ENCODE measurements around the gene PRPSAP2. TPM values are rescaled to one million over a fixed set of nuclear protein-coding genes. Genes with fewer than 3 reads are reported as not detected.
"Not testable (repeated sequence)": the region's sequence is repeated elsewhere in the genome, so short reads cannot be mapped to it uniquely, and the experiment has no call there.

PRPSAP2 gene
- total and polyA plus RNA-seq, 2 donors = 19.2 to 47.2 TPM

DNA sequence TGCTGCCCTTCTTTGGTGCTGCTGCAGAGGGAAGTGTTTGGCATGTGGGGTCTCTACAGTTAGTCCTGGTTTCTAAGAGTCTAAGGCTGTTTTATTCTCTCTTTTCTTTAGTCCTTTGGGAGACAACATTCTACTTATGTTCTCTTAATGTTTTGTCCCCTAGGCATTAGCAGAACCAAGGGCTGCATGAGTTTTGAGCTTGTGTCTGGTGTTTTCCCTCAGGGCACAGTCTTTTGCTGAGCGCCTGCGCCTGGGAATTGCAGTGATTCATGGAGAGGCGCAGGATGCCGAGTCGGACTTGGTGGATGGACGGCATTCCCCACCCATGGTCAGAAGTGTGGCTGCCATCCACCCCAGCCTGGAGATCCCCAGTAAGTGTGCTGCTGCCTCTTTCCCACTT, 53.0 kb downstream of the PRPSAP2 start:
- WGBS = 92% methylated on average over 6 of the region's 6 CpGs
- no peak overlapping the region for H3K4me3 ChIP-seq (ENCODE audit: low read depth, low read length)
- no peaks in the 10 kb centered on the region for H3K4me1 ChIP-seq (ENCODE audit: insufficient read depth)
- H3K36me3 ChIP-seq (ENCODE audit: insufficient read depth) = no peaks in the 10 kb centered on the region
- DNase-seq (ENCODE audit: extremely low spot score) = no peak
- no peak overlapping the region for H3K27ac ChIP-seq (ENCODE audit: low read depth)

DNA sequence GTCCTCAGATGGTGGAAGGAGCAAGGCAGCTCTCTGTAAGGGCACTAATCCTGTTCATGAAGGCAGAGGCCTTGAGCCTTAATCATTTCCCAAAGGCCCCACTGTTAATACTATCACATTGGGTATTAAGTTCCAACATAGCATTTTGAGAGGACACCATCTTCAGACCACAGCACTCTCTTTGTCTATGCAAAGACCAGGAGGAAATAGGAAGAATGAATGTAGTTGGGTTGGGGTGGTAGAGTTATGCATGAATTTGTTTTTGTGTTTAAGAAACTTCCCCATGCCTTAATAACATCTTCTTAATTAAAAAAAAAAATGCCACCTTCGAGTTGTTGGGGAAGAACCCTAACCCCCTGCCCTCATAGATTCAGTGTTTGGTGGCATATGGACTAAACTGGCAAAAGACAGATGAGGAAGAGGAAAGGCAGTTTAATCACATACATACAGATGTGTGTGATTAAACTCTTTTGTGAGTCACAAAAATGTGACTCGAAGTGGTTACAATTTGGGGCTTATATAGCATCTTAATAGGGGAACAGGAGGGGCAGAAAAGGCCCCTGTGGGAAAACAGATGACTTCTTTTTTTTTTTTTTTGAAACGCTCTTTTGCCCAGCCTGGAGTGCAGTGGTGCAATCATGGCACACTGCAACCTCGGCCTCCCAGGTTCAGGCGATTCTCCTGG, 59.0 kb downstream of the PRPSAP2 start:
- no peaks in the 10 kb centered on the region for H3K36me3 ChIP-seq (ENCODE audit: insufficient read depth)

DNA sequence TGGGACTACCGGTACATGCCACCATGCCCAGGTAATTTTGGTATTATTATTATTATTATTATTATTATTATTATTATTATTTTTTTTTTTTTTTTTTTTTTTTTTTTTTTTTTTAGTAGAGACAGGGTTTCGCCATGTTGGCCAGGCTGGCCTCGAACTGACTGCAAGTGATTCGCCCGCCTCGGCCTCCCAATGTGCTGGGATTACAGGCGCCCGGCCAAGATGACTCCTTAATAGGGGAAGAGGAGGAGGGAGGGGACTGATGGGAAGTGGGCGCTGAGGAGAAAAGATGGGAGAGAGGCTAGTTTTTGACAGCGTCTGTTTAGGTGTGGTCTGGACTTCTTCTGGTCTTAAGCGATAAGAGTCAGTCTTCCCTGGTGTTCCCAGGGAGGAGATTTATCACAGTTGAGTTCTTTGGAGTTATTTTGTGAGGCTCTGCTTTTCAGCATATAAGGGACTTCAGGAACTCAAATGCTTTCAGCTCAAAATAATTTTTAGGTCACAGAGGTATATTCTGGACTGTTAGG, 59.6 kb downstream of the PRPSAP2 start:
- peaks cover 1% of the 10 kb centered on the region for H3K4me1 ChIP-seq (ENCODE audit: insufficient read depth)
- no peak overlapping the region for H3K27ac ChIP-seq (ENCODE audit: low read depth)
- no peaks in the 10 kb centered on the region for H3K36me3 ChIP-seq (ENCODE audit: insufficient read depth)
- WGBS = 84% methylated on average over 11 of the region's 11 CpGs
- no peak for DNase-seq (ENCODE audit: extremely low spot score)
- H3K4me3 ChIP-seq (ENCODE audit: low read depth, low read length) = no peak overlapping the region

More for the DNA sequence above, 59.0 kb downstream of the PRPSAP2 start:
- H3K4me1 ChIP-seq (ENCODE audit: insufficient read depth) = peaks cover 1% of the 10 kb centered on the region
- H3K4me3 ChIP-seq (ENCODE audit: low read depth, low read length) = no peak overlapping the region
- 73% methylated on average over 5 of the region's 5 CpGs for WGBS
- DNase-seq (ENCODE audit: extremely low spot score) = no peak
- no peak overlapping the region for H3K27ac ChIP-seq (ENCODE audit: low read depth)

DNA sequence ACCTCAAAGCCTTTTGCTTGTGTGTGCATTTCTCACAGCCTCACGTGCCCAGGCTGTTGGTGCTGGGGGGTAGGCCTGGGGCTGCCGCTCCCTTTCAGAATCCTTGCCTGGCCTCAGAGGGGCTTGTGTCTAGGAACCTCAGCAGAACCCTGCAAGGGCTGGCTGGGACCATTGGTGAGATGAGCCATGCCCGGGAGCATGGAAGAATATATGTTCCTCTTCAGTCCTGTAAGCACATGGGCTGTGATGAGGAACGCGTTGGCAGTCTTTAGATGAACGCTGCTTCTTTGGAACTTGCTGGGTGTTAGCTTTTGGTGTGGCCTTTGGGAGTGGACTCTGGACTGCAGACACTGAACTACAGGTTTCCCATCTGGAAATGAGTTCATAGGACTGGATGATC, 62.0 kb downstream of the PRPSAP2 start:
- DNase-seq (ENCODE audit: extremely low spot score) = no peak
- H3K4me3 ChIP-seq (ENCODE audit: low read depth, low read length) = no peak overlapping the region
- WGBS = 70% methylated on average over 6 of the region's 6 CpGs
- no peaks in the 10 kb centered on the region for H3K36me3 ChIP-seq (ENCODE audit: insufficient read depth)
- no peak overlapping the region for H3K27ac ChIP-seq (ENCODE audit: low read depth)
- peaks cover 1% of the 10 kb centered on the region for H3K4me1 ChIP-seq (ENCODE audit: insufficient read depth)

DNA sequence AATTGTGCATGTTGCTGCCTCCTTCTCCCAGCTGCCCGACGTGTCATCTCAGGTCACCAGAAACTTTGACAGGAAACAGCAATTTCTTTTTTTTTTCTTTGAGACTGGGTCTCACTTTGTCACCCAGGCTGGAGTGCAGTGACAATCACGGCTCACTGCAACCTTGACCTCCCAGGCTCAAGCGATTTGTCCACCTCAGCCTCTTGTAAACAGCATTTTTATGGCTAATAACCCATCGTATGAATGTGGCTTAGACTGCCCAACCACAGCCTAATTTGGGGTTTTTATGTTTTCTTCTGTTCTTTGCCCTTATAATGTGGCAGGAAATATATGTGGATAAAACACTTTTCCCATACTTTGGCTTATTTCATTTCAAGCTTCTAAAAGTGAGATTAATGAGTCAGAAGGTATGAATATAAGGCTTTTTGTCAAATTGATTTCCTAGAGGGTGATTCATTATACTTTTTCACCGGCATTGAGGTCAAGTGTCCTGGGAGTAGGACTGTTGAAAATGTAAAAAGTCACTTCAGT, 63.0 kb downstream of the PRPSAP2 start:
- no peak for DNase-seq (ENCODE audit: extremely low spot score)
- H3K36me3 ChIP-seq (ENCODE audit: insufficient read depth) = no peaks in the 10 kb centered on the region
- no peak overlapping the region for H3K27ac ChIP-seq (ENCODE audit: low read depth)
- 31% methylated on average over 6 of the region's 6 CpGs for WGBS
- peaks cover 1% of the 10 kb centered on the region for H3K4me1 ChIP-seq (ENCODE audit: insufficient read depth)
- H3K4me3 ChIP-seq (ENCODE audit: low read depth, low read length) = no peak overlapping the region

DNA sequence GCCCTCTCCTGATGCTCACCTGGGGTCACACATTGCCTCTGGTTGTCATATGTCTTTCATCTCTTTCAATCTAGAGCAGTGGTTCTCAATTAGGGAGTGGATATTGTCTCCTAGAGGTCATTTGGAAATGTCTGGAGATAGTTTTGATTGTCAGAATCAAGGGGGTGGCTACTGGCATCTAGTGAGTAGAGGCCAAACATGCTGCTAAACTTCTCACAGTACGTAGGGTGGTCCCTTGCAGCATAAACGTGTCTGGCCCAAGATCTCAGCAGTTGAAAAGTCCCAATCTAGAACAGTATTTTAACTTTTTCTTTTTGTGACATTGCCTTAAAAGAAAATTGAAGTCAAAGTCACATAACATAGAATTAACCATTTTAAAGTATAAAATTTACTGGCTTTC, 63.6 kb downstream of the PRPSAP2 start:
- WGBS = 64% methylated on average over 2 of the region's 2 CpGs
- no peak overlapping the region for H3K27ac ChIP-seq (ENCODE audit: low read depth)
- H3K36me3 ChIP-seq (ENCODE audit: insufficient read depth) = no peaks in the 10 kb centered on the region
- DNase-seq (ENCODE audit: extremely low spot score) = no peak
- H3K4me1 ChIP-seq (ENCODE audit: insufficient read depth) = peaks cover 1% of the 10 kb centered on the region
- H3K4me3 ChIP-seq (ENCODE audit: low read depth, low read length) = no peak overlapping the region

DNA sequence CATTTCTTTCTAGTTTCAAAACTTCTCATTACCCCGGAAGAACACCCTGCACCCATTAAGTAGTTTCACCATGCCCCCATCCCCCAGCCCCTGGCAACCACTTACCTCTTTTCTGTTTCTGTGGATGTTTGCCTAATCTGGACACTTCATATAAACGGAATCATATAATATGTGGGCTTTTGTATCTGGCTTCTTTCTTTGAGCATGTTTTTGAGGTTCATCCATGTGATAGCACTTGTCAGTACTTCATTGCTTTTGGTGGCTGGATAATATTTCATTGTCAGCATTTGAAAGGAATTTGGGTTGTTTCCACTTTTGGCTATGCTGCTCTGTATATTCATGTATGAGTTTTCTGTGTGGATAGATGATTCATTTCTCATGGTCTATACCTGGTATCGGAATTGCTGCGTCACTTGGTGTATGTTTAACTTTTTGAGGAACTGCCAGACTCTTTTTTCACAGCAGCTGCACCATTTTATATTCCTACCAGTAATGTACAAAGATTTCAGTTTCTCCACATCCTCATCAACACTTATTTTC, 64.1 kb downstream of the PRPSAP2 start:
- peaks cover 1% of the 10 kb centered on the region for H3K4me1 ChIP-seq (ENCODE audit: insufficient read depth)
- no peaks in the 10 kb centered on the region for H3K36me3 ChIP-seq (ENCODE audit: insufficient read depth)
- no peak overlapping the region for H3K27ac ChIP-seq (ENCODE audit: low read depth)
- no peak overlapping the region for H3K4me3 ChIP-seq (ENCODE audit: low read depth, low read length)
- no peak for DNase-seq (ENCODE audit: extremely low spot score)
- WGBS = 36% methylated on average over 4 of the region's 4 CpGs

DNA sequence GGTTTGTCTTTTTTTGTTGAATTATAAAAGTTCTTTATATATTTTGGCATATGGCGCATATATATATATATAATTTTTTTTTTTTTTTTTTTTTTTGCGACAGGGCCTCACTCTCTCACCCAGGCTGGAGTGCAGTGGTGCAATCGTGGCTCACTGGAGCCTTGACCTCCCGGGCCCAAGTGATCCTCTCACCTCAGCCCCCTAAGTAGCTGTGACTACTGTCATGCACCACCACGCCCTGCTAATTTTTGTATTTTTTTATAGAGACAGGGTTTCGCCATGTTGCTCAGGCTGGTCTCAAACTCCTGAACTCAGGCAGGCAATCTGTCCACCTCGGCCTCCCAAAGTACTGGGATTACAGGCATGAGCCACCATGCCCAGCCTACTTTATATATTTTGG, 64.7 kb downstream of the PRPSAP2 start:
- not testable (repeated sequence) for DNase-seq (ENCODE audit: extremely low spot score); H3K4me3 ChIP-seq (ENCODE audit: low read depth, low read length); H3K4me1 ChIP-seq (ENCODE audit: insufficient read depth); H3K27ac ChIP-seq (ENCODE audit: low read depth); H3K36me3 ChIP-seq (ENCODE audit: insufficient read depth)
- 95% methylated on average over 7 of the region's 7 CpGs for WGBS

DNA sequence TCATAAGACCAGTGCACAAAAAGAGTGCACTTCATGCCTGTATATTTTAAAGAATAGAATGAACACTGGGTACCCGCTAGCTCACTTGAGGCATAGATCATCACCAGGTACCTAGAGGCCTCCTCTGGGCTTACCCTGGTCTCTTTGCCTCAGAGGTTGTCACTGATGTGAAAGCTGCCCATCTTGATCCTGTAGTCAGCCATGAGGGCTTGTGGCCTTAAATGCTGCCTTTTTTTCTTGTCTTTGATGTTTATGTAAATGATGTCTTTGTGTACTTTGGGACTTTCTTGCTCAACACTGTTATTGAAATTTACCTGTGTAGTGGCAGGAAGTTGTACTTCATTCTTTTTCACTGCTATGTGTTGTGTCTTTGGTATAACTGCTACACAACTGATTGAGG, 67.3 kb downstream of the PRPSAP2 start:
- Histone ChIP-seq H3K36me3 (ENCODE audit: insufficient read depth) (peaks cover 2% of the 10 kb centered on the region), H3K4me3 (ENCODE audit: low read depth, low read length) (no peak overlapping the region), H3K27ac (ENCODE audit: low read depth) (no peak overlapping the region), H3K4me1 (ENCODE audit: insufficient read depth) (peaks cover 1% of the 10 kb centered on the region)
- 95% methylated on average over 1 of the region's 1 CpG for WGBS
- no peak for DNase-seq (ENCODE audit: extremely low spot score)

DNA sequence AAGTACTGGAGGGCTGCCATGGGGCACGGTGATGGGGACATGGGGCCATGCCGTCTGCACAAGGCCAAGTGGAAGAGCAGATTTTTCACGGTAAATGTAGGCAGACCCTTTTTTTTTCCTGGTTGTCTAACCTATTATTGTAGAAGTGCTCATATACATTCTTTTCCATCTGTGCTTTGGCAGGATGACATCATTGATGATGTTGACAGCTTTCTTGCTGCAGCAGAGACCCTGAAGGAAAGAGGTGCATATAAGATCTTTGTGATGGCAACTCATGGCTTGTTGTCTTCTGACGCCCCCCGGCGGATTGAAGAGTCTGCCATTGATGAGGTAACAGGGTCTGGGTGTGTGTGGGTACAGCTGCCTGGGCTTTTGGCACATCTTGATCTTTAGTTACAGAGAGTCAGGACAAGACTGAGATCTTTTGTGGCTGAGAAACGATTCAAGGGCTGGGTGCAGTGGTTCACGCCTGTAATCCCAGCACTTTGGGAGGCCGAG, 70.7 kb downstream of the PRPSAP2 start:
- Histone ChIP-seq H3K36me3 (ENCODE audit: insufficient read depth) (peaks cover 2% of the 10 kb centered on the region), H3K4me1 (ENCODE audit: insufficient read depth) (no peaks in the 10 kb centered on the region), H3K4me3 (ENCODE audit: low read depth, low read length) (no peak overlapping the region), H3K27ac (ENCODE audit: low read depth) (no peak overlapping the region)
- no peak for DNase-seq (ENCODE audit: extremely low spot score)
- 92% methylated on average over 9 of the region's 9 CpGs for WGBS

DNA sequence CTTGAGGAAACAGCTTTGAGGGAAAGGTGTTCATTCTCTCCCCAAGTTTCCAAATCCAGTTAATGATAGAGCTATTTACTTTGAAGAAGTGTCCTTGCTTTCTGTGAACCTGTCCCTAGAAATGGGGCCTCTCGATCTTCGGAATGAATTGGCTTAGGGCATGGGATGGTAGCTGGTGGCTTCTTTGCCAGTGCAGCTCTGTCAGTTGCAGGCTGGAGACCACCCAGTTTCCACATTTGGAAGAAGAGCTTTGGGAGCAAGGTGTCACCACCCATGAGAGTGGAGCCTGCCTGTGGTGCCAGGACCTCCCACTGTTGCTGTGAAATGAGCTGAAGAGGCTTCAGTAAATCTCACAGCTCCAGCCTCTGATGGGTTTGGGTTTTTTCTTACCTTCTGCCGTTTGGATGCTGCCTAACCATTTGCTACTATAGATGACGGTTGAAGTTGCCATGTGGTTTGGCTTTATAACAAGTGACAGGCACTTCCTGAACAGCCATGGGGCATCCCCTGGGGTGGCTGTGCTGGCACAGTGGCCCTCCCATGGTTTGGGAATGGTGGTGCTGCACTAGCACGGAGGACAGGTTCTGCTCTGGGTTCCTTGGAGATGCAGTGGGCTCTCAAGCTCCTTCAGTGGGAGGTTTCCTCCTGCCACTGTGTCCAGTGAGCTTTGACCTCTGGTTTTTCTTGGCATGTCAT, 74.6 kb downstream of the PRPSAP2 start:
- 80% methylated on average over 5 of the region's 5 CpGs for WGBS
- H3K4me1 ChIP-seq (ENCODE audit: insufficient read depth) = no peaks in the 10 kb centered on the region
- no peak overlapping the region for H3K27ac ChIP-seq (ENCODE audit: low read depth)
- no peak for DNase-seq (ENCODE audit: extremely low spot score)
- H3K36me3 ChIP-seq (ENCODE audit: insufficient read depth) = peaks cover 2% of the 10 kb centered on the region
- H3K4me3 ChIP-seq (ENCODE audit: low read depth, low read length) = no peak overlapping the region

DNA sequence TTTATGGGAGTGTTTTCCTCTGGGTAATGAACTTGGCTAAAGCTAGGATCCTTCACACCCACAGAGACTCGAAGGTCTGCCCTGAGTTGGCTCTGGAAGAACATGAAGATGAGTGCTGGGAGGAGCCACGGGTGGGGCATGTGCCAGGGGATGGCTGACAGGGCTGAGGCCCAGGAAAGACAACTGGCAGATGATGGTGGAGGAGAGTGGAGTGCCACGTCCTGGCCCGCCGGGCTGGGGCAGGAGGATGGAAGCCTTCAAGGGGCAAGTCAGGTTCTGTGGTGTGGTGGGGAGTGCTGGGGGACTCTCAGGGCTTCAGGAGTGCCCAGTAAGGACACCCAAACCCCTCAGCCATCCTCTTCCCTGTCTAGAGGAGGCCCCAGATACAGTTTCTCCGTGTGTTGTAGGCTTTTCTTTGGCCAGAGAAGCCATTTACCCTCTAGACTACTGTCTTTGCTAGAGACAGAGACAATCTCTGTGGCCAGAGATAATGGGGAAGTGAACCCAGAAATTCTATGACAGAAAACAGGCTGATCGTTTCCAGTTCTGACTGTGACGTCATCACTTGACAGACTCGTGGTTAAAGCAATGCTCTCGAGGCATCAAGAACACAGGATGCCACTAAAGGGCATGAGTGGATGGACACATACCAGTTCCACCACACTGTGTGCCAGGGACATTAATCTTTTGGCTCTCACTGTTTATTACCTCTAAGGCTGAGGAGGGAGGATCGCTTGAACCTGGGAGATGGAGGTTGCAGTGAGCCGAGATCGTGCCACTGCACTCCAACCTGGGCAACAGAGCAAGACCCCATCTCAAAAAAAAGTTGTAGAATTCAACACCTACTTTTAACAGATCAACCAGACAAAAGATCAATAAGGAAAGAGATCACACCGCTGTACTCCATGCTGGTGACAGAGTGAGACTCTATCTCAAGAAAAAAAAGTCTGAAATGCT, 75.4 kb downstream of the PRPSAP2 start:
- 80% methylated on average over 14 of the region's 14 CpGs for WGBS
- Histone ChIP-seq H3K4me3 (ENCODE audit: low read depth, low read length) (no peak overlapping the region), H3K4me1 (ENCODE audit: insufficient read depth) (no peaks in the 10 kb centered on the region), H3K27ac (ENCODE audit: low read depth) (no peak overlapping the region), H3K36me3 (ENCODE audit: insufficient read depth) (peaks cover 2% of the 10 kb centered on the region)
- no peak for DNase-seq (ENCODE audit: extremely low spot score)

Measured in urinary bladder (tissue), 4 donors.